Vagina (tissue), 2 donors: ENCODE measurements around the gene GMEB1.

Experiments used
- CTCF ChIP-seq, 3 experiments: fragments of 450-650 bp in 2 of 3; fragments of 200-600 bp in 1 of 3; sonication (generic) in 1 of 3; IDR thresholded peaks; one replicate each; pipeline ENCODE4 v1.5.1; 2017 to 2019; ENCODE audit warnings: antibody characterized with exemption in 3 of 3, mild to moderate bottlenecking in 2 of 3, moderate library complexity in 2 of 3
- POLR2A ChIP-seq, 2 donors: fragments of 450-650 bp; IDR thresholded peaks; one replicate each; pipeline ENCODE4 v1.6.1; 2017; ENCODE audit warnings: antibody characterized with exemption in 2 of 2, mild to moderate bottlenecking in 2 of 2, moderate library complexity in 2 of 2

GRCh38 chr1:28718586-28719331 lies 50.2 kb downstream of the GMEB1 start:
- TF ChIP-seq CTCF (IDR thresholded peaks at IDR 0.05), result no peak
- TF ChIP-seq POLR2A (IDR thresholded peaks at IDR 0.05), result no peak
